MCF 10A (cell line): ENCODE measurements around the gene SNRPB2. TPM values are rescaled to one million over a fixed set of nuclear protein-coding genes. Genes with fewer than 3 reads are reported as not detected.

Source experiments
- BruUV-seq: library from RNA; stranded (reverse); fragments of 400-500 nt; replicated peaks from 2 replicates; lab custom pipeline; 2021; lab: Mats Ljungman, UMichigan
- CTCF ChIA-PET: fragments of 300-600 bp; sonication (Branson Sonifier 250); formaldehyde crosslinking; extraction: SDS; loops from one replicate; lab custom pipeline; 2021; ENCODE audit warnings: antibody characterized with exemption, inconsistent platforms; lab: Yijun Ruan, JAX
- POLR2A ChIA-PET: fragments of 300-600, 350-650 bp; sonication (Branson Sonifier 250); formaldehyde crosslinking; extraction: SDS; loops from one replicate; lab custom pipeline; 2020; ENCODE audit warnings: antibody characterized with exemption, inconsistent platforms; lab: Yijun Ruan, JAX
- DNase-seq: peaks from one replicate; pipeline ENCODE4 v3.0.0-alpha.2; 2018; ENCODE audit not compliant: unreplicated experiment
- H3K27ac Mint-ChIP-seq: one replicate; pipeline ENCODE4 v1.8.0; 2022; ENCODE audit warnings: mild to moderate bottlenecking, low read depth, mixed read lengths; ENCODE audit not compliant: unreplicated experiment
- H3K27me3 Mint-ChIP-seq: one replicate; pipeline ENCODE4 v1.8.0; 2022; ENCODE audit warnings: mixed read lengths; ENCODE audit not compliant: insufficient read depth, unreplicated experiment
- H3K36me3 Mint-ChIP-seq: one replicate; pipeline ENCODE4 v1.8.0; 2022; ENCODE audit warnings: mild to moderate bottlenecking, moderate library complexity, mixed read lengths; ENCODE audit not compliant: insufficient read depth, unreplicated experiment
- H3K4me1 Mint-ChIP-seq: one replicate; pipeline ENCODE4 v1.8.0; 2022; ENCODE audit warnings: mixed read lengths; ENCODE audit not compliant: insufficient read depth, unreplicated experiment
- H3K4me3 Mint-ChIP-seq: one replicate; pipeline ENCODE4 v1.8.0; 2022; ENCODE audit warnings: mild to moderate bottlenecking, moderate library complexity, mixed read lengths; ENCODE audit not compliant: unreplicated experiment
- H3K9me3 Mint-ChIP-seq: one replicate; pipeline ENCODE4 v1.8.0; 2022; ENCODE audit warnings: mixed read lengths; ENCODE audit not compliant: unreplicated experiment
- intact Hi-C: fragments of 100-400 bp; cut with micrococcal nuclease; formaldehyde crosslinking; loops from 2 replicates; pipeline ENCODE4 v1.14.1; 2022
- total RNA-seq: library from RNA; stranded (reverse); gene quantifications from 2 replicates; pipeline ENCODE4 v1.2.3, GENCODE V29; 2022
- TF ChIP-seq, protein P1 (sequence below): fragments of 200-600 bp; IDR thresholded peaks from one replicate; pipeline ENCODE4 v1.8.0; 2022; ENCODE audit warnings: antibody characterized with exemption, mild to moderate bottlenecking; ENCODE audit not compliant: unreplicated experiment

SNRPB2 gene
- total RNA-seq, 1 experiment from 2014 or later: 57.7 TPM

DNA sequence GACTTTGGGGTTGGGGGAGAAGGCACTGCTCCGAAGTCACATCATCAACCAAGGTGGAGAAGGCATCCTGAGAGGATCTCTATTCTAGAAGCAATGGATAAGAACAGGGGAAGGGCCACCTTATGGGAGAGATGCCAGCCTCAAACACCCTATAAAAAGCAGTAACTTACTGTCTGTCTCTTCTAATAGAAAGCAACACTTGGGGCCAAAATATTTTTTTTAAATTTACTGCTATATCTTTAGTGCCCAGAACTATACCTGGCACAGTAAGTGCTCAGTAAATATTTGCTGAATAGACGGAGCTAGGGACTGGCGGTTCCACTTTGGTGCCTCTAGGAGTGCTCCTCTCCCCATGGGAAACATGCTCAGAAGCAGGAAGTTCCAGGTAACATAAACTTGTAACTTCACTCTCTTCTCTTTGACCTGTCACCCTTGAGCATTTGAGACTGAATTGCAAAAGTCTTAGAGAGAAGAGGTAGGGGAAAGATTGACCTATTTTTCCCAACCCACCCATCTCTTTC, 17.5 kb downstream of the SNRPB2 start:
- Mint-ChIP-seq H3K9me3 (no peaks in the 10 kb centered on the region), H3K36me3 (no peaks in the 10 kb centered on the region), H3K27me3 (no peaks in the 10 kb centered on the region), H3K4me1 (no peaks in the 10 kb centered on the region), H3K27ac (no peak overlapping the region), H3K4me3 (no peak overlapping the region)
- POLR2A ChIA-PET: interaction anchor here (0.6 to 0.7 kb wide), 3 partner anchors 14 to 1560 kb away, joined by 3 to 4 read pairs (median 3); no protein-coding TSS in a partner anchor
- no TSS peak for BruUV-seq
- intact Hi-C loops: no loop called here
- CTCF ChIA-PET: interaction anchor here (0.7 to 6.8 kb wide), 3 partner anchors 14 to 111 kb away, joined by 3 to 75 read pairs (median 17); no protein-coding TSS in a partner anchor
- DNase-seq: no peak
- TF ChIP-seq, protein P1, sequence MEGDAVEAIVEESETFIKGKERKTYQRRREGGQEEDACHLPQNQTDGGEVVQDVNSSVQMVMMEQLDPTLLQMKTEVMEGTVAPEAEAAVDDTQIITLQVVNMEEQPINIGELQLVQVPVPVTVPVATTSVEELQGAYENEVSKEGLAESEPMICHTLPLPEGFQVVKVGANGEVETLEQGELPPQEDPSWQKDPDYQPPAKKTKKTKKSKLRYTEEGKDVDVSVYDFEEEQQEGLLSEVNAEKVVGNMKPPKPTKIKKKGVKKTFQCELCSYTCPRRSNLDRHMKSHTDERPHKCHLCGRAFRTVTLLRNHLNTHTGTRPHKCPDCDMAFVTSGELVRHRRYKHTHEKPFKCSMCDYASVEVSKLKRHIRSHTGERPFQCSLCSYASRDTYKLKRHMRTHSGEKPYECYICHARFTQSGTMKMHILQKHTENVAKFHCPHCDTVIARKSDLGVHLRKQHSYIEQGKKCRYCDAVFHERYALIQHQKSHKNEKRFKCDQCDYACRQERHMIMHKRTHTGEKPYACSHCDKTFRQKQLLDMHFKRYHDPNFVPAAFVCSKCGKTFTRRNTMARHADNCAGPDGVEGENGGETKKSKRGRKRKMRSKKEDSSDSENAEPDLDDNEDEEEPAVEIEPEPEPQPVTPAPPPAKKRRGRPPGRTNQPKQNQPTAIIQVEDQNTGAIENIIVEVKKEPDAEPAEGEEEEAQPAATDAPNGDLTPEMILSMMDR: no peak

DNA sequence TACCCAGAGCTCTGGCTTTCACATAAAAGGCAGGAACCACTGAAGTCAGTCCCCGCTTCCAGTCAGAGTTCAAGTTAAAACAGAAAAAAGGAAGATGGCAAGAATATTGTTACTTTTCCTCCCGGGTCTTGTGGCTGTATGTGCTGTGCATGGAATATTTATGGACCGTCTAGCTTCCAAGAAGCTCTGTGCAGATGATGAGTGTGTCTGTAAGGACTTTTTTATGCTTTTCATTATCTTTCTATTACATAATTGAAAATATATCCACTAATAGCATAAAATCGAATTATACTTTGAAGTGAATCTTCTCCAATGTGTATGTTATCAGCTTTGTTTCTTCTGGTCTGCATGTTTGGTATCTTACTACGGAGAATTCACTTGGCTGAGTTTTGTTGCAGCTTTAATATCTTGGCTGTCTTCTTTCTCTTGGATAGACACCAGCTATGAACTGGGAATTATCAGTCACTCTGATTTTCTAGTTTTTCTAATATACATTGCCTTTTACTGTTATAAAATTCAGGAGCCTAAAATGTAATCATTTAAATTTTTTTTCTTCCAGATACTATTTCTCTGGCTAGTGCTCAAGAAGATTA, 18.6 kb downstream of the SNRPB2 start, which contains the start of gene OTOR:
TSS of gene OTOR (plus strand) at position 51 of the 593 bp plus-strand sequence. CDS start at position 95, 44 bp downstream.
- DNase-seq: no peak
- TF ChIP-seq, protein P1: no peak
- no TSS peak for BruUV-seq
- CTCF ChIA-PET: interaction anchor here (0.6 to 6.8 kb wide), 3 partner anchors 13 to 1726 kb away, joined by 3 to 75 read pairs (median 3); no protein-coding TSS in a partner anchor
- Mint-ChIP-seq H3K36me3 (no peaks in the 10 kb centered on the region), H3K9me3 (no peaks in the 10 kb centered on the region), H3K4me3 (no peak within 1 kb of the TSS), H3K27me3 (no peaks in the 10 kb centered on the region), H3K27ac (no peak within 1 kb of the TSS), H3K4me1 (no peaks in the 10 kb centered on the region)
- POLR2A ChIA-PET: interaction anchor here (0.7 to 1.1 kb wide), 2 partner anchors 11 to 13 kb away, joined by 4 read pairs; no protein-coding TSS in a partner anchor
- intact Hi-C loops: no loop called here

DNA sequence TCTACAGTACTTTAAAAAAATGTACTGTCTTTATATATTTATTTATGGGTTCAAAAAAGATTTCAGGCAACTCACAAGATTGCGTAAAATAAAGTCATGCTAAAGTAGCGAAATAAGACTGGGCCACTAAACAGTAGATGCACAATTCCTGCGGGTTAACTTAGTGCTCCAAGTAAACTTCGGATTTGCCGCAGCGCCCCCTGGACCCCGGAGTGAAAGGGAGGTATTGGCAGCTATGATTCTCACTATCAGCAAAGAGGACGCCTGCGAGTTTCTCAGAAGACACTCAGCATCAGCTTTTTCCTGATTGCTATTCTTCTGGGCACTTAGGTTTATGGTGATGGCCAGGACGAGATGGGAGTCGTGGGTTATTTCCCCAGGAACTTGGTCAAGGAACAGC, 19.7 kb downstream of the SNRPB2 start:
- BruUV-seq: no TSS peak
- TF ChIP-seq, protein P1: no peak
- Mint-ChIP-seq H3K27ac (no peak overlapping the region), H3K27me3 (no peaks in the 10 kb centered on the region), H3K4me3 (no peak overlapping the region), H3K4me1 (no peaks in the 10 kb centered on the region), H3K36me3 (no peaks in the 10 kb centered on the region), H3K9me3 (no peaks in the 10 kb centered on the region)
- intact Hi-C loops: no loop called here
- POLR2A ChIA-PET: interaction anchor here (1.2 kb wide), 1 partner anchor 10 kb away, joined by 6 read pairs; no protein-coding TSS in a partner anchor
- no peak for DNase-seq
- CTCF ChIA-PET: interaction anchor here (1.1 to 6.8 kb wide), 4 partner anchors 11 to 232 kb away, joined by 5 to 75 read pairs (median 6); no protein-coding TSS in a partner anchor

DNA sequence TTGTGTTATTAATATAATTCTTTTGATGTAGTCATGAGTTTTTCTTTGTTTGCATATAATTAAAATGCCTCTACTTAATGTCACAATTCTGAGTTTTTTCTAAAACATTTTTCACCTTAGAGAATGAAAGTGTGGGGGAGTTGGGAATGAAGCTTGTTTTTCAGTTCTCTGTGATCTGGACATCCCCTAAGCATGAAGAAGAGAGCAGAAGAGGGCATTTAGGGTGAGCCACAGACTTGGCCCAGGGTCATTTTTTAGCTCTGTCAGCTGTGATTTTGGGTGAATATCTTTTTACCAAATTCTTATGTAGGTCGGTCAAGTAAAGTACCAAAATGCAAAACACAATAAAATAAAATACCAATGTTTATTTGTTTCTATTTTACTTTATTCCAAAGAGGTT, 22.3 kb downstream of the SNRPB2 start:
- intact Hi-C loops: no loop called here
- TF ChIP-seq, protein P1: no peak
- no peak for DNase-seq
- H3K4me1 Mint-ChIP-seq: no peaks in the 10 kb centered on the region
- no peak overlapping the region for H3K27ac Mint-ChIP-seq
- no peaks in the 10 kb centered on the region for H3K27me3 Mint-ChIP-seq
- CTCF ChIA-PET: interaction anchor here (0.7 to 6.8 kb wide), 4 partner anchors 9 to 69 kb away, joined by 3 to 75 read pairs (median 3); no protein-coding TSS in a partner anchor
- POLR2A ChIA-PET: interaction anchor here (0.5 kb wide), 1 partner anchor 53 kb away, joined by 3 read pairs; no protein-coding TSS in a partner anchor
- H3K4me3 Mint-ChIP-seq: no peak overlapping the region
- no peaks in the 10 kb centered on the region for H3K36me3 Mint-ChIP-seq
- H3K9me3 Mint-ChIP-seq: no peaks in the 10 kb centered on the region
- BruUV-seq: no TSS peak
